COR-L47 (cell line): ENCODE measurements around the gene PAX7.
"Not testable (repeated sequence)": the region's sequence is repeated elsewhere in the genome, so short reads cannot be mapped to it uniquely, and the experiment has no call there.

ENCODE experiments used
- DNase-seq: peaks from one replicate; lab custom pipeline; 2025; lab: John Stamatoyannopoulos, UW

PAX7 gene

GRCh38 chr1:18630511-18631495 is at the start of gene PAX7:
Gene PAX7 (plus strand): TSS chr1:18630846. CDS start chr1:18631604, 758 bp downstream.
- DNase-seq: no peak

GRCh38 chr1:18581420-18581880 is 49.2 kb upstream of the PAX7 start:
- DNase-seq: peak; percentile 9

DNA sequence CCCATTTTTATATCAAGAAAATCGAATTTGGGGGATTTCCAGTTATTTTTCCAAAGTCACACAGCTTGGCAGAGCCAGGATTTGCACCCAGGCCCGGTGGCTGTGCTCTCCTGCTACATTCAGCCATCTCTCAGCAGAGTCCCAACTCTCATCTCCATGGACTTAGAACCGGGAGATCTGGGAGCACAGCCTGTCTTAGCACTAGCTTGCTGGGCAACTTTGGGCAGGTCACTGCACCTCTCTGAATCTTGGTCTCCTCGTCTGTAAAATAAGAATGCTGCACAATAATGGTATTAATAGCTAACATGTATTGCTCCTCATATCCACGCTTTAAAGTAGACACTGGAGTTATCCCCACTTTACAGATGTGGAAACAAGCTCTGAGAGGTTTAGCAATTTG is 47.8 kb upstream of the PAX7 start:
- no peak for DNase-seq

DNA sequence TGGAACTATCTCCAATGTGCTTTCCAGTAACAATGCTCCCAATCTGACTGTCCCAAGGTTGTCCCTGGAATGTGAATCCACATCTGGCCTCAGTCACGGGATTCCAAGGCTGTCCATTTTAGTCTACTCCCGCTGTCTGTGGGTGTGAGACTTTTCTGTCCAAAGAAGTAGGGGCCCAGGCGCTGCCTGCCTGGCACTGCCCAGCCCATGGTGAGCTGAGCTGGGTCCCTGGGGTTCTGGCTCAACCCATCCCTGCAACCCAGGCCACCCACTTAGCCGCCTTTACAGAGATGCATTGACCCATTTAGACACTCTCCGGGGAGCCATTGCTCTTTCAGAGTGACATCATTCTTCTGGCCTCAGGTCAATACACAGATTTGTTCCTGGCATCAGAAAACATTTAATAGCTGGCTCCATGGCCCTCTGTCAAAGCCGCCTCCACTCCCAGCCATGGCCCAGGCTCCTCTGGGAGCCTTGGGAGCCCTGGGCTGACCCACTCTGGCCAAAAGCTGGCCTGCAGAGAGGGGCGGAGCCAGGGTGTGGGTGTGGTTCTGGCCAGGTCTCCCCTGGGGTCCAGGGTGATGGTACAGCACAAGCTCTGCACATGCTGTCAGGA is 47.2 kb upstream of the PAX7 start:
- no peak for DNase-seq

DNA sequence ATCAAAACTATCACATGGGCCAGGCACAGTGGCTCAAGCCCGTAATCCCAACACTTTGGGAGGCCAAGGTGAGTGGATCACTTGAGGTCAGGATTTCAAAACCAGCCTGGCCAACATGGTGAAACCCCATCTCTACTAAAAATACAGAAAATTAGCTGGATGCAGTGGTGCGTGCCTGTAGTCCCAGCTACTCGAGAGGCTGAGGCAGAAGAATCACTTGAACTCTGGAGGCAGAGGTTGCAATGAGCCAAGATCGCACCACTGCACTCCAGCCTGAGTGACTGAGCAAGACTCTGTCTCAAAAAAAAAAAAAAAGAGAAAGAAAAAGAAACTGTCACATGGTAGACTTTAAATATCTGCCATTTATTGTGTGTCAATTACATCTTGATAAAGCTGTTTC is 44.6 kb upstream of the PAX7 start:
- DNase-seq: not testable (repeated sequence)

GRCh38 chr1:18588093-18588492 is 42.6 kb upstream of the PAX7 start:
- no peak for DNase-seq

DNA sequence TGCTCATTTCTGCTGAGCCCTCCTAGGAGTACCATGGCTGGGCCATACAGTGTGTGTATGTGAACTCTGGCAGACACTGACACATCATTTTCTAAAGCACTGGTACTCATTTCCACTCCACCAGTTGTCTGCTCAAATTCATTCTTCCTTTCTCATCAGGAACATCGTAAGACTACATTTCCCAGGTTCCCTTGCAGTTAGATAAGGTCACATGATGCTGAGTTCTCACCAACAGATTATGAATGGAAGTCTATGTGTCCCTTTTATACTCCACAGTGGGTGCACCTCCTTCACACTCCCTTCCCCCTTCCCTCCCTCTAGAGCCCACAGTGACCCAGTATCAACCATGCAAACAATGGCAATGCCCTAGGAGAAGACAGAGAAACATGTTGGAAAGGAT is 38.3 kb upstream of the PAX7 start:
- no peak for DNase-seq

DNA sequence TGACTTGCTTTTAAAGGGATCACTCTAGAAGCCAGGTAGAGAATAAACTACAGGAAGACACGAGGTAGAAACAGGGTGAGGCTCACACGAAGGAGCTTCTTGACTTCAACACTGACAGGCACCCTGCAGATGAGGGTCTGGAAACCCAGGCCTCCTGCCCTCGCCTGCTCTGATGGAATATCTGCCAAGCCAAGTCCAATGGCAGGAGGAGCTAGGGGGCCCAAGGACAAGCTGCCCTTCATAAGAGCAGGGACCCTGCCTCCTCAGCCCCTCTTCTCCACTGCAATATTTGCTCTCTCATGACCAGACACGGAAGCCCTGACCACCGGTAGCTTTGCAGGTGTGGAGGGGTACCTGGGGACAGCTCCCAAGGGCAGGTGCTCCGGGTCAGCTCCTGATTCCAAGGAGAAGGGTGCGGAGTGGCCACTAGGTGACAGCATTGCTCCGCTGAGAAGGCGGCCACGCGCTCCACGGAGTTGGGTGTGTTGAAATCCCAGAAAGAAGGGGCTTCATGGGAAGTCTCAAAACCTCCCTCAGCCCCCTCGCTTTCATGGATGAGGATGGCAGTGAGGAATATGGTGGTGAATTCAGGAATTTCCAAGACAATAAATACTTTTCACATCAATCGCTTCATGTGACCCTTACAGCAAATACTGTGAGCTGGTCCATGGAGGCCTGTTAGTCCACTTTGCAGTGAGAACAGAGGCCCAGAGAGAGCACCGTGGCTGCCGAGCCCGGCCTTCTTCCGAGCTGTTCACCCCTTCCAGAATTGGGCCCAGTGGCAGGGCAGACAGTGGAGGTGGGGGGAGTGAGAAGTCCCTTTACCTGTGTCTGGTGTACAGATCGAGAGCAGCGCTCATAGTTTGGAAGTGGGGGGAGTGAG is 33.2 kb upstream of the PAX7 start:
- DNase-seq: peak; percentile 31

DNA sequence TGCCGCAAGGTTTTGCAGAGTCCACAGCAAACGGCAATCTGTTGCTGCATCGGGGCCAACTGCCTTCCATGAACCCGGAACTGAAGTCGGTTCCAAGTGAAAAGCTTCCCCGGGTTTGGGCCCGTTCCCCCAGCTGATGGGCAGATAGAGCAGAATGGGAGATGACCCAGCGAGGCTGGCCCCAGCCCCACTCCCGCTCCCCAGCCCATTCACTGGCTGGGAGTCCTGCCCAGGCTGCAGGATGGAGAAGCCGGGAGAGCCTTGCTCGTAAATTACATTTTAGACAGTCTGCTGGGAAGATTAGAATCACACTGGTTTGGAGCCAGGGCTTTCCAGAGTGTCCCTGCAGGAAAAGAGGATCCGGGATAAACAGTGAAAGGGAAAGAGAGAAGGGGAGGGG is 31.6 kb upstream of the PAX7 start:
- no peak for DNase-seq

- DNase-seq: no peak
These were observed 30.9 kb upstream of the PAX7 start for GRCh38 chr1:18599704-18600103.

DNA sequence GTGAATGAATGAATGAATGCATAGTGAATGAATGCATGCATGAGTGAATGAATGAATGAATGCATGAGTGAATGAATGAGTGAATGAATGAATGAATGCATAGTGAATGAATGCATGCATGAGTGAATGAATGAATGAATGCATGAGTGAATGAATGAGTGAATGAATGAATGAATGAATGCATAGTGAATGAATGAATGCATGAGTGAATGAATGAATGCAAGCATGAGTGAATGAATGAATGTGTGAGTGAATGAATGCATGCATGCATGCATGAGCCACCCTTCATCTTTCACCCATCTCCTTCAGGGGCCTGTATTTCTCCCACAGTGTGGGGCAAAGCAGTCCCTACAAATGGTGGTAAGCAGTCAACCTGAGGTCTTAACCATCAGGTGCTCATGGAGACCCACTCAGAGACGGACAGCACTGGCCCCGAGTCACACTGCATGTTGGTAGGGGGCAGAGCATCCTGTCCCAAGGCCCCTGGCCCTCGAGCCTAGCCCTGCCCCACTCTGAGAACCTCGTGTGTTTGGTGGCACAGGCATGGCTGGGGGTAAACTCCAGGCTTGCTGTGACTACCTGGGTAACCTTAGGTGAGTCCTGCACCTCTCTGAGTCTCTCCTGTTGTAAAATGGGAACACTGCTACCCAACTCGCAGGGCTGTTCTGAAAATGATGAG is 28.0 kb upstream of the PAX7 start:
- DNase-seq: no peak

- DNase-seq: no peak
These were observed 27.3 kb upstream of the PAX7 start for GRCh38 chr1:18603212-18603852.

GRCh38 chr1:18606443-18607288 is 24.0 kb upstream of the PAX7 start:
- no peak for DNase-seq

DNA sequence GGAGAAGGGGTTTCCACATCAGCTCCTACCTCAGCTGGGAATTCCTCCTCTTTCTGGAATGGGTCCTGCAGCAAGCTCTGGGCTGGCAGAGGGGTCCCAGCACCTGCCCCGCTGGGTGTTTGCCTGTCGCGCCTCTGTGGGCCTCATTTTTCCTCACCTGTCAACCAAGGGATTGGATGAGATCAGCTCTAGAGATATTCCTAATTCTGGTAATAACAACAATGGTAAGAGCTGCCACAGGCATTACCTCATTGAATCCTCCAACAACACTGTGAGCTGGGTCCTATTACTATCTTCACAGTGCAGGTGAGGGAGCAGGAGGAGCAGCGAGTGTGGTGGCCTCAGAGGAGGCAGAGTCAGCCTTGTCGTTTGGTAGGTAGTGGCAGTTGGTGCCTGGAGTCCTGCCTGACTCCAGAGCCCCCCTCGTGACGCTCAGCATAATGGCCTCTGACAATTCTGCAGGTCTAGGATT is 23.3 kb upstream of the PAX7 start:
- DNase-seq: no peak

DNA sequence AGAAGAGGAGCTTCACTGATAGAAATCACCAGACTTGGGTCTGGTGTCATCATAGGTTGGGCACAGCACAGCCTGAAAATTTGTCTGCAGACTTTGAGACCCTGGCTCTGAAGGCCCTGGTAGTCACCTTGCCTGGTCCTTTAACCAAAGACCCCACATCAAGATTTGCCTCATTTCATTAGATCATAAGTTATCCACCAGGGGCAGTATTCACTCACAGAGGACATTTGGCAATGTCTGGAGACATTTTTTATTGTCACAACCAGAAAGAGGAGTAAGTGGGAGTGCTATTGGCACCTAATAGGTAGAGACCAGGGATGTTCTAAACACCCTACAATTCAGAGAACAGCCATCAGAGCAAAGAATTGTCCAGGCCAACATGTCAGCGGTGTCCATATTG is 22.1 kb upstream of the PAX7 start:
- no peak for DNase-seq

DNA sequence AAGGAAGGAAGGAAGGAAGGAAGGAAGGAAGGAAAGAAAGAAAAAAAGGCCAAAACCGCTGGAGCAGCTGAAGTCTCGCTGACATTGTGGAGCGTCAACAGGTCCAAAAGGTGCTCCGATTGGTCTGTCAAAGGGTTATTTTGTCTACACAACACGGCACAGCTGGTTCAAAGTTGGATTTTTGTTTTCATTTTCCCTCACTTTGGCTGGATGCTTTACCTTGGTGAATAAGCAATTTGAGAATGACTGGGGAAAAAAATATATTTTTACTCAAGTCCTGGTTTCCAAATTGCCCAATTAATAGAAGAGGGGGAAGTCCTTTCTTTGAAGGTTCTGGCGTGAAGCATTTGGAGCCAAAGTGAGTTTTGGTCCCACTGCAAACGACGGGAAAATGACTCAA is 19.3 kb upstream of the PAX7 start:
- no peak for DNase-seq

DNA sequence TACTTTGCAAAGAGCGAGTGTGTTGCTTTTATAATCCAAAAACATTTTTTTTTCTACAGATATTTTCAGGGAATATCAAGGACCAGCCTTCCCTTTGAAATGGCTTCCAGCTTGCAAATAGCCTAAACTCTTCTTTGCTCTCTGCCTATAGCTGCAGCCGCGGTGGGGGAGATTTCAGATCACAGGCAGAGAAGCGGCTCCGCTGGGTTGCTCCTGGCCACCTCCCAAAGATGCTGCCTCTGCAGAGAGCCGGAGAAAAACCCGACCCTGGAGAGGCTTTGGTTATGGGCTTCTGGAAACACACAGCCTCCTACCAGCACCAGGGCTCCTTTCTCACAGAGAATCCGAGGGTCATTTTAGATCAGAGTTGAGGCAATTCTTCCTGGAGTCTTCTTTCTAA is 18.6 kb upstream of the PAX7 start:
- DNase-seq: no peak

DNA sequence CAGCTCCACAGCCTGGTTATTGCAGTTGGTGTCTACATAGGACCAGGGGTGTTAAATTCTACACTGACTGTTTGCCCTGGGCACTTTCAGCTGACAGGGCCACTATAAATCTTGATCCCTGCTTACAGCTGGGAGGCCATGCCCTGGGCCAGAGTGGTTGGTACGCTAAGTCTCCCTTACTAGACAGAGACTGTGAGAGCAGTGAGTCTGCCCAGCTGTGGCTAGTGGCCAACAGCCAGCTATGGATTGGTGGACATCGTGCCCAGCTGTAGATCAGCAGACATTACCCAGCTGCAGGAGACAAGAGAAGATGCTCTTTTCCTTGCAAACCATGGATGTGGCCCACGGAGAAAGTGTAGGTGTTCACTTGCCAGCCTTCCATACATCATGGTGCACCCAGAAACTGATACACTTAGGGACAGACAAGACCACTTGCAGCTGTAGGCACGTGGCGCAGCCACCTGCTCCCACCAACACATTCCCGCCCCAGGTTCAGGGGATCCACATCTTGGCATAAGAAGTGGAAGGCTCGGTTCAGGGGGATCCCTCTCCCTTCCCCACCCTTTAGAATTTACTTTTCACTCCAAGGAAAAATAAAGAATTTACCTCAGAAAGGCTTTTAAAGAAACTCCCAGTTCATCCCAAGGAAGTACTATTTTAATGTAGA is 16.4 kb upstream of the PAX7 start:
- no peak for DNase-seq
